ENCODE data around the gene EIF1.
A peak's percentile ranks its signal among the peaks of the same experiment; 100 is the strongest.
"Not testable (repeated sequence)": the region's sequence is repeated elsewhere in the genome, so short reads cannot be mapped to it uniquely, and the experiment has no call there.

The EIF1 gene

GRCh38 chr17:41678907-41679739, 9.6 kb upstream of the EIF1 start:
- DNase-seq (ENCODE audit: low spot score) = peak; percentile 92

GRCh38 chr17:41679740-41680425, 8.8 kb upstream of the EIF1 start:
- DNase-seq (ENCODE audit: low spot score) = no peak

- DNase-seq (ENCODE audit: low spot score) = no peak
Measured at GRCh38 chr17:41680426-41681040, 8.2 kb upstream of the EIF1 start.

GRCh38 chr17:41681776-41682175, 6.9 kb upstream of the EIF1 start:
- no peak for DNase-seq (ENCODE audit: low spot score)

- no peak for DNase-seq (ENCODE audit: low spot score)
Measured at GRCh38 chr17:41682631-41683030, 6.1 kb upstream of the EIF1 start.

GRCh38 chr17:41683441-41684007, 5.2 kb upstream of the EIF1 start:
- no peak for DNase-seq (ENCODE audit: low spot score)

- DNase-seq (ENCODE audit: low spot score) = no peak
Measured at GRCh38 chr17:41684035-41684434, 4.7 kb upstream of the EIF1 start.

GRCh38 chr17:41685753-41686152, 2.9 kb upstream of the EIF1 start:
- DNase-seq (ENCODE audit: low spot score) = not testable (repeated sequence)

GRCh38 chr17:41686281-41686680, 2.4 kb upstream of the EIF1 start:
- DNase-seq (ENCODE audit: low spot score) = no peak

- DNase-seq (ENCODE audit: low spot score) = peak; percentile 79
Measured at GRCh38 chr17:41687828-41688640, 651 bp upstream of the EIF1 start.

- DNase-seq (ENCODE audit: low spot score) = peak; percentile 78
Measured at GRCh38 chr17:41689497-41690299, 1.0 kb downstream of the EIF1 start.

- no peak for DNase-seq (ENCODE audit: low spot score)
Measured at GRCh38 chr17:41690497-41690896, 1.8 kb downstream of the EIF1 start.

- DNase-seq (ENCODE audit: low spot score) = no peak
Measured at GRCh38 chr17:41691031-41691777, 2.5 kb downstream of the EIF1 start.

- no peak for DNase-seq (ENCODE audit: low spot score)
Measured at GRCh38 chr17:41692722-41693521, 4.2 kb downstream of the EIF1 start.

GRCh38 chr17:41695134-41695661, 6.5 kb downstream of the EIF1 start:
- DNase-seq (ENCODE audit: low spot score) = no peak

GRCh38 chr17:41695954-41696757, 7.5 kb downstream of the EIF1 start:
- peak; percentile 84 for DNase-seq (ENCODE audit: low spot score)

GRCh38 chr17:41697122-41697962, 8.7 kb downstream of the EIF1 start:
- no peak for DNase-seq (ENCODE audit: low spot score)
